Esophagus muscularis mucosa (tissue), 3 donors: ENCODE results near the gene TMEM209.

Source experiments
- CTCF ChIP-seq, 3 experiments: fragments of 200-600 bp in 2 of 3; fragments of 450-650 bp in 1 of 3; sonication (generic) in 2 of 3; IDR thresholded peaks; one replicate each; pipeline ENCODE4 v1.5.1; 2017 to 2019; ENCODE audit warnings: antibody characterized with exemption in 3 of 3, mild to moderate bottlenecking in 2 of 3, moderate library complexity in 1 of 3
- POLR2A ChIP-seq: fragments of 450-650 bp; IDR thresholded peaks from one replicate; pipeline ENCODE4 v1.6.1; 2017; ENCODE audit warnings: antibody characterized with exemption, moderate library complexity, mild to moderate bottlenecking, low read depth
- POLR2AphosphoS5 ChIP-seq, 2 donors: sonication (generic); formaldehyde crosslinking; IDR thresholded peaks; one replicate each; pipeline ENCODE4 v1.6.1; 2017; ENCODE audit warnings: antibody characterized with exemption in 2 of 2

GRCh38 chr7:130240240-130240639 lies 35.0 kb upstream of the TMEM209 start:
- no peak for TF ChIP-seq POLR2AphosphoS5 (IDR thresholded peaks at IDR 0.05)
- TF ChIP-seq POLR2A = no peak
- no peak for TF ChIP-seq CTCF (IDR thresholded peaks at IDR 0.05)
